IMR-90 (cell line): ENCODE measurements around the gene FIS1.

ENCODE experiments used
- BHLHE40 ChIP-seq: fragments of 150-350 bp; IDR thresholded peaks from 2 replicates; pipeline ENCODE4 v1.6.1; 2016; ENCODE audit warnings: mild to moderate bottlenecking, low read depth, low read length
- CEBPB ChIP-seq: IDR thresholded peaks from 2 replicates; pipeline ENCODE4 v1.6.1; 2012; ENCODE audit warnings: low read depth, low read length, improper control_type of control experiment
- CHD1 ChIP-seq: IDR thresholded peaks from 2 replicates; pipeline ENCODE4 v1.6.1; 2012; ENCODE audit warnings: low read depth, low read length, improper control_type of control experiment
- MAFK ChIP-seq: IDR thresholded peaks from 2 replicates; pipeline ENCODE4 v1.6.1; 2012; ENCODE audit warnings: low read depth, low read length, improper control_type of control experiment
- MAZ ChIP-seq: IDR thresholded peaks from 2 replicates; pipeline ENCODE4 v1.6.1; 2012; ENCODE audit warnings: low read depth, mild to moderate bottlenecking, low read length, improper control_type of control experiment, moderate library complexity, borderline replicate concordance
- MXI1 ChIP-seq: IDR thresholded peaks from 2 replicates; pipeline ENCODE4 v1.6.1; 2012; ENCODE audit warnings: low read depth, mild to moderate bottlenecking, low read length, moderate library complexity, borderline replicate concordance
- NFE2L2 ChIP-seq: fragments of 150-350 bp; IDR thresholded peaks from 2 replicates; pipeline ENCODE4 v1.6.1; 2016; ENCODE audit warnings: low read depth, mild to moderate bottlenecking, low read length
- POLR2A ChIP-seq: IDR thresholded peaks from 2 replicates; pipeline ENCODE4 v1.6.1; 2012; ENCODE audit warnings: mild to moderate bottlenecking, low read depth, low read length
- RCOR1 ChIP-seq: IDR thresholded peaks from 2 replicates; pipeline ENCODE4 v1.6.1; 2012; ENCODE audit warnings: mild to moderate bottlenecking, low read length, improper control_type of control experiment; ENCODE audit not compliant: insufficient replicate concordance
- RFX5 ChIP-seq: IDR thresholded peaks from 2 replicates; pipeline ENCODE4 v1.8.0; 2012; ENCODE audit warnings: low read depth, mild to moderate bottlenecking, low read length, moderate library complexity
- SMC3 ChIP-seq: fragments of 150-350 bp; IDR thresholded peaks from 2 replicates; pipeline ENCODE4 v1.6.1; 2016; ENCODE audit warnings: low read depth, mild to moderate bottlenecking, antibody characterized with exemption, low read length, moderate library complexity
- TF ChIP-seq, protein P1 (sequence below): conservative IDR thresholded peaks from 2 replicates; pipeline ENCODE4 v1.5.1; 2012; ENCODE audit warnings: mild to moderate bottlenecking, low read depth, low read length, improper control_type of control experiment
- TF ChIP-seq, protein P2 (sequence below): fragments of 150-350 bp; IDR thresholded peaks from 2 replicates; pipeline ENCODE4 v1.6.1; 2017; ENCODE audit warnings: mild to moderate bottlenecking, antibody characterized with exemption, low read length, low read depth

DNA sequence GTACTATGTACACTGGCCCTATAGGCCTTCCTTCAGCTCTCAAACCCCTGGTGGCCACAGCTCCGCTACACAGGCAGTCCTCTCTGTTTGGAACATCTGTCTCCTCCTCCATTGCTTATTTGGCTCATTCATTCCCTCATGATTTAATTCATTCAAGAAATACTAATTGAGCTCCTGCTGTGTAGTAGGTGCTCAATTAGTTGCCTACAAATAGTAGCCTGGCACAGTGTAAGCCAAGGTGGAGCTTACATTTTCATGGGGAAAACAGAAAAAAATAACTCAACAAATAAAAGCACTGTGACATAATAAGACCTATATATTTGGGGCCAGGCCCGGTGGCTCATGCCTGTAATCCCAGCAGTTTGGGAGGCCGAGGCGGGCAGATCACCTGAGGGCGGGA, 3.4 kb upstream of the FIS1 start:
- TF ChIP-seq, protein P1, sequence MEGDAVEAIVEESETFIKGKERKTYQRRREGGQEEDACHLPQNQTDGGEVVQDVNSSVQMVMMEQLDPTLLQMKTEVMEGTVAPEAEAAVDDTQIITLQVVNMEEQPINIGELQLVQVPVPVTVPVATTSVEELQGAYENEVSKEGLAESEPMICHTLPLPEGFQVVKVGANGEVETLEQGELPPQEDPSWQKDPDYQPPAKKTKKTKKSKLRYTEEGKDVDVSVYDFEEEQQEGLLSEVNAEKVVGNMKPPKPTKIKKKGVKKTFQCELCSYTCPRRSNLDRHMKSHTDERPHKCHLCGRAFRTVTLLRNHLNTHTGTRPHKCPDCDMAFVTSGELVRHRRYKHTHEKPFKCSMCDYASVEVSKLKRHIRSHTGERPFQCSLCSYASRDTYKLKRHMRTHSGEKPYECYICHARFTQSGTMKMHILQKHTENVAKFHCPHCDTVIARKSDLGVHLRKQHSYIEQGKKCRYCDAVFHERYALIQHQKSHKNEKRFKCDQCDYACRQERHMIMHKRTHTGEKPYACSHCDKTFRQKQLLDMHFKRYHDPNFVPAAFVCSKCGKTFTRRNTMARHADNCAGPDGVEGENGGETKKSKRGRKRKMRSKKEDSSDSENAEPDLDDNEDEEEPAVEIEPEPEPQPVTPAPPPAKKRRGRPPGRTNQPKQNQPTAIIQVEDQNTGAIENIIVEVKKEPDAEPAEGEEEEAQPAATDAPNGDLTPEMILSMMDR: no peak
- TF ChIP-seq POLR2A: no peak
- TF ChIP-seq BHLHE40: no peak
- no peak for TF ChIP-seq MXI1
- TF ChIP-seq RFX5: no peak
- TF ChIP-seq SMC3: no peak
- no peak for TF ChIP-seq RCOR1
- TF ChIP-seq, protein P2, sequence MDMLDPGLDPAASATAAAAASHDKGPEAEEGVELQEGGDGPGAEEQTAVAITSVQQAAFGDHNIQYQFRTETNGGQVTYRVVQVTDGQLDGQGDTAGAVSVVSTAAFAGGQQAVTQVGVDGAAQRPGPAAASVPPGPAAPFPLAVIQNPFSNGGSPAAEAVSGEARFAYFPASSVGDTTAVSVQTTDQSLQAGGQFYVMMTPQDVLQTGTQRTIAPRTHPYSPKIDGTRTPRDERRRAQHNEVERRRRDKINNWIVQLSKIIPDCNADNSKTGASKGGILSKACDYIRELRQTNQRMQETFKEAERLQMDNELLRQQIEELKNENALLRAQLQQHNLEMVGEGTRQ: no peak
- no peak for TF ChIP-seq CEBPB
- TF ChIP-seq MAFK: no peak
- no peak for TF ChIP-seq MAZ
- TF ChIP-seq CHD1: no peak
- no peak for TF ChIP-seq NFE2L2
